Measurements from ENCODE around the gene TOR2A.
A peak's percentile ranks its signal among the peaks of the same experiment; 100 is the strongest.
"Not testable (repeated sequence)": the region's sequence is repeated elsewhere in the genome, so short reads cannot be mapped to it uniquely, and the experiment has no call there.

TOR2A gene

GRCh38 chr9:127767909-127768331 is 32.8 kb upstream of the TOR2A start:
- DNase-seq, result no peak

DNA sequence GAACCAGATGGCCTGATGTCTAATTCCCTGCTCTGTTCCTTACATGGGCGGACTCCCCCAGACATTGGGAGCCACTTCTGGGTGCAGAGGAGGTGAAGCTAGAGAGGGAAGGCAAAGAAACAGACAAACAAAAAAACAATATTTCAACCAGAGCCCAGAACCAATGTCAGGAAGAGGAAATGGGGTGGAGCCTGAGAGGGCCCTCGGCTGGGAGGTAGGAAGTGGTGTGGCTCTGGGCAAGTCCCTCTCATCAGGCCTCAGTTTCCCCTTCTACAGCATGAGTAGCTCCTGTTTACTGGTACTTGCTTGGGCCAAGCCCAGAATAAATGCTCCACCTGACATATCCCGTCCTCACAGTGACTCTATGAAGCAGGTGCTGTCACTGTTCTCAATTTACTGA is 32.3 kb upstream of the TOR2A start:
- DNase-seq, result peak; percentile 39

DNA sequence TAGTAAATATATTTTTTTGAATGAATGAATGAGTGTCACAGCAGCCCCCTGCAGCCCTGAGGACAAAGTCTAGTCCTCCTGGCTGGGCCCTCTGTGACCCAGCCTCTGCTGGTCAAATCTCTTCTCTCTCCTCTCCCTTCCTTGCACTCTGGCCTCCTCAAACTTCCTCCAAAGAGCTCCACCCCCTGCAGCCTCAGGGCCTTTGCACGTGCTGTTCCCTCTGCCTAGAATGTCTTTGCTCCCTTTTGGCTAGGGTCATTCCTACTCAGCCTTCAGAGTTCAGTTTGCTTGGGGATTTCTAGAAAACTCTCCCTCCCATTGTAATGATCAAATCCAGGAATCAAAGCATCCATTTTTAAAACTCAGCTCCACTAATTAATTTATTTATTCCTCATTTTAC is 30.3 kb upstream of the TOR2A start:
- DNase-seq, result no peak

DNA sequence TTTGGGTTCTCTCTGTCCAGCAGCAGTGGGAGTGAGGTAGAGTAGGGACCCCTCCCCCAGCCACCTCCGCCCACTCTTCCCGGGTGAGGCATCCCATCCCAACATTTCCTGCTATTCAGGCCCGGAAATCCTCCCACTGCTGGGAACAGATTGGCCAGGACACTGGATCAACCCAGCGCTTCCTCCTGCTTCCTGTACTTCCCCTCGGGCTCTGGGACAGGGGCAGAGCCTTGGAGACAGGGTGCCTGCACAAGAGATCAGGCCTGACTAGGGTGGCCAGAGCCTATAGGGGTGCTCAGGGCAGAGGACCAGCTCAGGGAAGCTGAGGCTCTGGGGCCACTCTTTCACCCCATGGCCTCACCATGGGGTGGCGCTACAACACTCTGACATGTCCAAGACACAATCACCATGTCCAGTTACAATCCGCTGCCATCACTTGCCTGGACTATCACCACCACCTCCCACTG is 28.9 kb upstream of the TOR2A start:
- peak; percentile 66 for DNase-seq

DNA sequence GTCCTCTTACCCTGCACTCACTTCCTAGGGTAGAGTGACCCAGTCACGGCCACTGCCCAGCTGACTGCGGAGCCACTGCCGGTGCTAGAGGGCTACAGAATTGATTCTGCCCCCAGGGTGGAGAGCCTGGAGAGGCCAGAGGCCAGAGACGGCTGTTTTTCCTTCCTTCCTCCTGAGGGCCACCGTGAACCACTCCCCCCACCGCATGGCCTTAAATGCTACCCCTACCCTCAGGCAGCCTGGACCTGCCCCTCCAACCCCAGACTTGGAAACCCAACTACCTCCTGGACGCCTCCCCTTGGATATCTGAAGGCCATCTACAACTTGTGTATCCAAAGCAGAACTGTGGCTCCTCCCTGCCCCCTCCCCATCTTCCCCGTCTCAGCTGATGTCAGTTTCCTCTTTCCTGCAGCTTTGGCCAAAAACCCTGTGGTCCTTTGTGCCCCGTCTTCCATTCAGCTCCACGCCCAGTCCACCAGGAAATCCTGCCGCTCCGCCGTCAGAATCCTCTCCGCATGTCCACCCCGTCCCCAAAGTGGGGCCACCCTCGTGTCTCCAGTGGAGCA is 27.1 kb upstream of the TOR2A start:
- DNase-seq, result no peak

- peak; percentile 41 for DNase-seq
Measured at GRCh38 chr9:127761491-127761956, 26.4 kb upstream of the TOR2A start.

- no peak for DNase-seq
Measured at GRCh38 chr9:127761061-127761460, 26.0 kb upstream of the TOR2A start.

DNA sequence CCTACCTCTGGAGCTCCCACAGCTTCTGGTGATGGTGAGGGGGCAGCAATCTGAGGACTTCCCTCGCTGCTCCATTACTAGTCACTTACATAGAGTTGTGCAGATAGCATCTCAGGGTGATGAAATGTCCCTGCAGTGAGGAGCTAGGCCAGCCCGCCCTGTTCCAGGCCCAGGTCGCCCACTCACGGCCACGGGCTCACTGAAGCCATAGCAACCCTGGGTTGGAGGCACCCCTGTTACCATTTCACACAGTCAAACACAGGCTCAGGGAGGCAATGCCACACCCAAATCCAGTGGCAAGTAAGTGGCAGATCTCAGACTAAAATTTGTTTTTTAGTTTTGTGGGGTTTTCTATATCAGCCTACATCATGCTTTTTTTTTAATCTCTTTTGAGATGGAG is 23.7 kb upstream of the TOR2A start:
- DNase-seq, result no peak

GRCh38 chr9:127756776-127757175 is 21.7 kb upstream of the TOR2A start:
- DNase-seq, result not testable (repeated sequence)

DNA sequence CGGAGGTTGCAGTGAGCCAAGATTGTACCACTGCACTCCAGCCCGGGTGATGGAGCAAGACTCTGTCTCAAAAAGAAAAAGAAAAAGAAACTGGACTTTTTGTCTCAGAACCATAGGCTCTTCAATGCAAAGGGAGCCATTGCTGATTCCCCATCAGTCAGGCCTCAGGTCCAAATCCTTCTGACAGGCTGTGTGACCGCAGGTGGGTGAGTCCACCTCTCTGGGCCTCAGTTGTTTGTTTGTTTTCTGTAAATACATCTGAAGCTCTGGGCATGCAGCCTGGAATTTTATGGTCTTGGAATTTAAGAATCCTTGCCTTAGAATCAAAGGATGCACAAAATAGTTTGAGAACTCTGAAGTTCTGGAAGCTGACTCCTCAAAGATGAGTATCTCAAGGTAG is 21.1 kb upstream of the TOR2A start:
- DNase-seq, result no peak

DNA sequence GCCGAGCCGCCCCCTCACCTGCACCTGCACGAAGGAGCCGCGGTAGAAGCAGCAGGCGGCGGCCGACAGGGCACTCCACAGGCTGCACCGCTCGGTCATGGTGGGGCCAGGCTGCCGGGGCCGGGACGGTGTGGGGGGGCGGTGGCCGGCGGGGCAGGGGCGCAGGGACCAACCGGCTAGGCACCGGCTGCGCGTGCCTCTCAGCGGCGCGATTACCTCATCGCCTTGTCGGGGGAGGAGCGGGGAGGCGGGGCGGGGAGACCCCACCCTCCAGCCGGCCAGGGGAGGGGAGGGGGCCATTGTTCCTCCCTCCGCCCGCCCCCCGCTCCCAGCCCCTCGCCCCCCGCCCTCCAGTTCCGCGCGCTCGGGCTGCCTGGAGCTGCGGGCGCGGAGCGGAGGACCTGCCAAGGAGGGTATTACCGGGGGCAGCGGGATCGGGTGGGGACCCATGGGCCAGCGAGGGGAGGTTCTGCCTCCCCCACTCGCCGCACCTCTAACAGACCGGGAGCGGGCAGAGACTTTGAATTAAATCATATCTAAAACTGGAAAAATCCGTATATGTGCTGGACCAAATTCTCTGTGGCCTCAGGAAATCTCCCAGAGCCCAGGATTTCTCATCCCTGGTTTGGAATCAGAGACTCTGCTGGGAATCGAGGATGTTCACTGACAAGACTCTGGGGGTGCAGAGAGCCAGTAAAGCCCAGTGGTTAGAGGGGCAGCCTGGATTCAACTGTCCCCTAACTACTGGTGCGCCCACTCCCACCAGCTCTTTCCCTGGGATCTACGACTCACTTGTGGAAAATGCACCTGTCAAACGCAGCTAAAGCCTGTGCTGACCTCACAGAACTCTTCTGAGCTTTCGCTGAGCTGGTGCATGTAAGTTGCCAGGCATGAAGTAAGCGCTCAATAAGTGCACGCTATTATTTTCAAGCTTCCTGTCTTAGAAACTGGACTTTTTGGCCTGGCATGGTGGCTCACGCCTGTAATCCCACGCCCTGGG is 20.3 kb upstream of the TOR2A start:
- DNase-seq, result peak; percentile 88

- DNase-seq, result peak; percentile 75
Measured at GRCh38 chr9:127754099-127755060, 19.3 kb upstream of the TOR2A start.

- no peak for DNase-seq
Measured at GRCh38 chr9:127753622-127754021, 18.5 kb upstream of the TOR2A start.

- DNase-seq, result peak; percentile 38
Measured at GRCh38 chr9:127753148-127753547, 18.1 kb upstream of the TOR2A start.

- no peak for DNase-seq
Measured at GRCh38 chr9:127751269-127752054, 16.4 kb upstream of the TOR2A start.

DNA sequence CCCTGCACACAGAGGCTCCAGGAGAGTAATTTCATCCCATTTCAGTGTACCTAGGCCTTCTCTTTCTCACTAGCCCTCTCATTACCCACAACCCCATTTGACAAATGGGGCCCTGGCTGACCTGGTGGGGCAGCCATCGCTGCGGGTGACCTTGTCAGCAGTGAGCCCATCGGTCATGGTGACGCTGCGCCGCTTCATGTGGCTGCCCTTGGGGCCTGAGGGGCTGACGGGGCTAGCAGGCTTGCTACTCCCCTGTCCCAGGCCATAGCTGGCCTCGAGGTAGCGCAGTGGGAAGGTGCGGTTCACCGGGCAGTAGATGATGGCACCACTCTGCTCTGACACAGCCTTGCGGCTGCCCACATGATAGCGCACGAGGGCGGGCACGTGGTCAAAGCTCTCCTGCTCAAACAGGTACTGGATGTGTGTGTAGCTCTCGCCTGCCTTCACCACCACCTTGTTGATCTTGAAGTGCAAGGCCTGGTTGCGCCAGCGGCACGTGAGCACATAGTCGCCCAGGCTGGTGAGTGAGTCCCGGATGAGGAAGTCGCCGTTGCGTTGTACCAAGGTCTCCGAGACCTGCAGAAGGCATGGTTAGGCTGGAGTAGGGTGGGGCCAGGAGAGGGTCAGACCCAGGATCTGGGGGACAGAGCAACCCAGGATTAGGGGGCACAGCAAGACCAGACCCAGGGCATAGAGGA is 14.1 kb upstream of the TOR2A start:
- no peak for DNase-seq

GRCh38 chr9:127746959-127747569 is 12.0 kb upstream of the TOR2A start:
- DNase-seq, result no peak

GRCh38 chr9:127744398-127745110 is 9.5 kb upstream of the TOR2A start:
- DNase-seq, result no peak

- peak; percentile 99 for DNase-seq
Measured at GRCh38 chr9:127742435-127743088, 7.5 kb upstream of the TOR2A start.
